Cardiac septum (tissue), 1 donor: ENCODE measurements around the gene TNS3. TPM values are rescaled to one million over a fixed set of nuclear protein-coding genes. Genes with fewer than 3 reads are reported as not detected.

Experiments used
- DNase-seq: peaks from one replicate; pipeline ENCODE4 v3.0.0-alpha.2; 2020; ENCODE audit warnings: low spot score
- intact Hi-C: fragments of 100-400 bp; cut with DNase I; formaldehyde crosslinking; loops from one replicate; pipeline ENCODE4 v1.14.0; 2022
- total RNA-seq: library from RNA; stranded (reverse); fragmentation: NEBNext Ultra II Directional; extraction: Animal tissue kit (Norgen Biotek cat#: 25700); gene quantifications from one replicate; pipeline ENCODE4 v1.2.1, GENCODE V29; 2021
- donor health status: DM: no; HTN: no; CAD: no.

Gene TNS3
- total RNA-seq, 1 donor from 2014 or later, result 29.0 TPM

DNA sequence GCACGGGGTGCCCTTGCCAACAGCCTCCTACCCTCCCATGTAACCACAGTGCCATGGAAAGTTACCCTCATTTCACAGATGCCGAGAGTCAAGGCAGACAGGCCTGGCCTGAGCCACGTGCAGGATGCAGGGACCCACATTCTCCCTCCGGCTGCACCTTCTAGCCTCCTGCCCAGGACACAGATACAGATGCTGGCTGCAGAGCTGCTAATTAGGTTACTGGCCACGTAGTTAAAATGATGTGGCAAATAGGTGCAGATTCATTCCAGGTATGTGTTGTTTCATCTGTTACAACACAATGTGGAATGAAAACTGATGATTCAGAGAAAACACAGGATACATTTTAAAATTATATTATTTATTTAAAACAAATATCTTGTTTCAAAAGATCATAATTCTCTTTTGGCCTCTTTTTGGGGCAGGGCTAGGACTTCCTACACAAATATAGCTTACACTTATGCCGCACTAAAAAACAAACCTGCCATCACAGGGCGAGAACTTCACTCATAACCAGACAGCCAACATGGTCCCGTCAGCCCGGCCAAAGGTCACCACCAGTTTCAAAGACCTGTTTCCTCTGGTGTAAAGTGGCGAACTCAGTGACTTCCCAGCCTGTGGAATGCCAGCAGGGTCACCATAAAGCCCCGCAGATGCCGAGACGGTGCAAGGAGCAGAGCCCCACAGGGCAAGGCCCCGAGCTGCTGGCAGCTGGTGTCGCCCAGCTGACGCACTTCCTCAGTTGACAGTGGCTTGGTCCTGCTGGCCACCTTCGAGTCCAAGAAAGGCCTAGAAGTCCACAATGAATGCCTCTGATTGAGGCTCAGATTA is 83.5 kb downstream of the TNS3 start:
- no peak for DNase-seq
- intact Hi-C loops, result loop anchor here (5.0 kb wide), 1 partner anchor 79 kb away; no protein-coding TSS in a partner anchor

DNA sequence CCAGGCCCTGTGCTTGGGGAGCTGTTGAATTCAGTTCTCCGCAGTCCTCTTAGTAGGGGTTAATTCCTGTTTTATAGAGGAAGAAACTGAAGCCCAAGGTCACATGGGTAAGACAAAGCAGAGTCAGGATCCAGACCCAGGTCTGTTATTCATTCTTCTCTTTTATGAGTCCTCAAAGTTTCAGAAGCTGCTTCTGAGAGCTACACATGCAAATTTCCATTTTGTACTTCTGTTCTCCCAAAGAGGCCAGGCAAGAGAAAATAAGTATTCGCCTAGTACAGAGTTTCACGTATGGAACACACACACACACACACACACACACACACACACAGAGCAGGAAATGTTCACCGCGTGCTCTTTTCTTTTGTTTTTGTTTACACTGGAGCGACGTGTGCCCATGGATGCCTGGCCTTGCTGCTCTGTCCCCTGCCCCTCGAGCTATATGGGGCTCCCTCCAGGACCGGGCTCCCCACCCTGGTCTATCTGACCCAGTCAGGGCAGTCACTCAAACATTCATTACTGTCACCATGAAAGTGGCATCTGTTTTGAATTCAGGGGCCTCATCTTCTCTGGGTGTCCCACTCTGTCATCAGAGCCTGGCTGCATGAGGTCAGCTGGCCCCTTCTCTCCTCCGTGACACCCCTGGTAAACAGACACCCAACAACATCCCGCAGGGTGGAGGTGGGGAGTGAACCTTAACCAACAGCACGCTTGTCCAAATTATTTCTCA is 84.4 kb downstream of the TNS3 start:
- intact Hi-C loops, result loop anchor here (5.0 kb wide), 1 partner anchor 80 kb away; no protein-coding TSS in a partner anchor
- no peak for DNase-seq

- intact Hi-C loops, result loop anchor here (5.0 kb wide), 1 partner anchor 81 kb away; no protein-coding TSS in a partner anchor
- DNase-seq, result no peak
Measured at GRCh38 chr7:47496666-47497065, 85.2 kb downstream of the TNS3 start.

DNA sequence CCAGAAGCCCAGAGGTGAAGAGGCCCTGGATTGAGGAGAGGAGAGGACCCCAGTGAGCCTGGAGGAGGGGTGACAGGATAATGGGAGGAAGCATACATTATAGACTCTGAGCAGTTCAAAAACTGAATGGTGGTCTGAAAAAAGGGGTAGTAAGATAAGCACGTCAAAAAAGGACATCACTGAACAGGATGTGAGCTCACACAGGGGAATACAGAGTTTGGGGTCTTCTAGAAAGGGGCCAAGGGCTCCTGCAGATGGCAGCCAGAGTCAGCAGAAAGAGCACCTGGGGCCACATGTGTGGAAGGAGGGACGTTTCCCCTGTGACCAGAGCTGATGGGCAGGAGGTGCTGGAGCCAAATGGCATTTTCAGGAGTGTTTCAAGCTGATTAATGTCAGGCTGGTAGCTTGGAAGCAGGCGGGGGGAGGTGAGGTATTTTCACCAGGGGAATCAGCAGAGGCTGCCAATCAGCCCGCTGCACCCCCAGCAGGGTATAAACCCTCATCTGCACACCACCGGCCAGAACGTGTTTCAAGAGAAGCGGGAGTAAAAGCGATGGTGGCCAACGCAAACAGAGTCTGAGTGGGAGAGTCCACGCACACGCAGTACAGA is 85.8 kb downstream of the TNS3 start:
- intact Hi-C loops, result loop anchor here (5.0 kb wide), 1 partner anchor 81 kb away; no protein-coding TSS in a partner anchor
- no peak for DNase-seq

GRCh38 chr7:47493976-47494911 is 87.7 kb downstream of the TNS3 start:
- intact Hi-C loops, result no loop called here
- DNase-seq, result no peak

- intact Hi-C loops, result no loop called here
- no peak for DNase-seq
Measured at GRCh38 chr7:47492716-47493325, 89.1 kb downstream of the TNS3 start.

DNA sequence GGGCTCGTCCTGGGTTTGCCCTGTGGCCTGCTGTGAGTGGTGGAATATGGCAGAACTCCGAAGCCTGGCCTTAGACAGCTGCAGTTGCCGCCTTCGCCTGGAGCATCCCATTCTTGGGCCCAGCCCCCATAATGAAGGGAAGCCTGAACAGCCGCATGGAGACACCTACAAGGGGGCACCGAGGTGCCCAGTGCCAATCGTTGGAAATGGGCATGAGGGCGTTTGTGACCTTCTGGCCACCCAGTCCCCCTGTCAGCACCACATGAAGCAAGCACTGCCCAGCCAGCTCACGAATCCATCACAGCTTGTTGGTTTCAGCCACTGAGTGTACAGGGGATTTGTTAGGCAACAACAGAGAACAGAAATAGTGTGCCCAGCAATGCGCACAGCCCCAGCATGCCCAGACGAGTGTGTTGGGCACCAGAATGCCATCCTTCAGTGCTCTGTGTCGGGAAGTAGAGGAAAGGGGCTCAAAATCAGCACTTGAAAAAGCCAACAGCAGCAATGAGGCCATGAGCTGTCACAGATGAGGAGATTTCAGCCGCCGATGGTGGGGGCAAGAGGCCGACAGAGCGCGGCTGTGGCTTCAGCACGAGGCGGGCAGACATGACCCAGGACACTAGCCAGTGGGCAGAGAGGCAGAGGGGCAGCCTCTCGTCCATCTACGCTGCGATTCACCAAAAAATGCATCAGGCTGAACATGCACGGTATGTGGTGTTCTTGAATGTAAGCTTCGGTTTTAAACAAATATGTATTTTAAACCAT is 91.2 kb downstream of the TNS3 start:
- intact Hi-C loops, result no loop called here
- DNase-seq, result no peak

DNA sequence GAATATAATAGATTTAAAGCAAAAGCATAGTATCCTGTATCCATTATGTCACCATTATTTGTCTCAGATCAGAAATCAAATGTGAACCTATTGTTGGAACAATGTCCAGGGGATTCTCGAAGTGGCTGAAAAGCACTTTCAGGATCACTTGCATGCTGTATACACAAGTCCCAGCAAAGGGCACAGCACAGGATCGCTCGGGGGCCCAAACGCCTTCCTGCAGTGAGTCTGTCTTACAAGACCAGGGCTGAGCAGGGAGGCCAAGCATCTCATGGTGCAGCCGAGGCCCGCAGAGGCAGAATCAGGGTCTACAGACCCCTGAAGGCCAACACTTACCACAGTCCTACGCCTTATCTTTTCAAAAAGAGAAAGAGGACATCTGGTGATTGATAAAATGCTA is 92.3 kb downstream of the TNS3 start:
- intact Hi-C loops, result no loop called here
- no peak for DNase-seq

DNA sequence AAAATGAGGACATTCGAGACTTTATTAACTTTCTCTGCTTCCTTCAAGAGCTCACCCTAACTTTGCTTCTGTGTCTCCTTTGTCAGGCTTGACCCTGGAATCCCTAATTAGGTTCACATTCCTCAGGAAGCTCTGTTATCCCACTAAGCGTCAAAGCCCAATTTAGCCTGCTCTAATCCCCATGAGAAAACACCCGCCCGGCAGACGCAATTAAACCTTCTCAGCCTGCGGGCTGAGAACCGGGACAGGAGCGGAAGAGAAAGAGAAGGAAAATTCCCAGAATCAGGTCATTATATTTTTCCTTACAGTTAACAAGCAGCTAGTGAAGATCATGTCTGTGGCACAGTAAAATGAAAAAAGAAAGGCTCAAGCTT is 93.0 kb downstream of the TNS3 start:
- no peak for DNase-seq
- intact Hi-C loops, result no loop called here

DNA sequence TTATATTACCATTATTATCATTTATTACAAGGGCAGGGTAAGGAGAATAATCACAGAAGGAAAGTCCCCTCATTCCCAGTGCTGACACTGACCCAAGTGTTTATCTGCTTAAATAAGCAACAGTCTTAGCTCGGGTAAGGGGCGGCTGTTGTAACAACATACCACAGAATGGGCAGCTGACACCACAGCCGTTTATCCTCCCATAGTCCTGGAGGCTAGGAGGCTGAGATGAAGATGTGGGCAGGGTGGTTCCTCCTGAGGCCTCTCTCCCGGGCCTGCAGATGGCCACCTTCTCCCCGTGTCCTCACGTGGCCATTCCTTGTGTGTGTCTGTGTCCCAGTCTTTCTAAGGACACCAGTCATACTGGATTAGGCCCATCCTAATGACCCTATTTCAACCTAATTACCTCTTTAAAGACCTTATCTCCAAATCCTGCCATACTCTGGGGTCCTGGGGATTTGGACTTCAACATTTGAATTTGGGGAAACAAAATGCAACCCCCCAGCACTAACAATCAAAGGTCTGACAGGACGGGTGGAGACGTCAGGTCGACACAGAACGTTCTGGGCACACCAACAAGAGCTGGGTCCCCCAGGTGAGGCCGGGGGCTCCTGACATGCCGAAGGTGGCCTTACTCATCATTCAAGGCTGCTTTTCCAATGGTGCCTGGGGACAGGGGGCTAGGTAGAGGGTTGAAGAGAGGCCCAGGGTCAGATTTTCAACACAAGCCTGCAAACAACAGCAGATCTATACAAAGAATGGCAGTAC is 93.5 kb downstream of the TNS3 start:
- intact Hi-C loops, result no loop called here
- no peak for DNase-seq

DNA sequence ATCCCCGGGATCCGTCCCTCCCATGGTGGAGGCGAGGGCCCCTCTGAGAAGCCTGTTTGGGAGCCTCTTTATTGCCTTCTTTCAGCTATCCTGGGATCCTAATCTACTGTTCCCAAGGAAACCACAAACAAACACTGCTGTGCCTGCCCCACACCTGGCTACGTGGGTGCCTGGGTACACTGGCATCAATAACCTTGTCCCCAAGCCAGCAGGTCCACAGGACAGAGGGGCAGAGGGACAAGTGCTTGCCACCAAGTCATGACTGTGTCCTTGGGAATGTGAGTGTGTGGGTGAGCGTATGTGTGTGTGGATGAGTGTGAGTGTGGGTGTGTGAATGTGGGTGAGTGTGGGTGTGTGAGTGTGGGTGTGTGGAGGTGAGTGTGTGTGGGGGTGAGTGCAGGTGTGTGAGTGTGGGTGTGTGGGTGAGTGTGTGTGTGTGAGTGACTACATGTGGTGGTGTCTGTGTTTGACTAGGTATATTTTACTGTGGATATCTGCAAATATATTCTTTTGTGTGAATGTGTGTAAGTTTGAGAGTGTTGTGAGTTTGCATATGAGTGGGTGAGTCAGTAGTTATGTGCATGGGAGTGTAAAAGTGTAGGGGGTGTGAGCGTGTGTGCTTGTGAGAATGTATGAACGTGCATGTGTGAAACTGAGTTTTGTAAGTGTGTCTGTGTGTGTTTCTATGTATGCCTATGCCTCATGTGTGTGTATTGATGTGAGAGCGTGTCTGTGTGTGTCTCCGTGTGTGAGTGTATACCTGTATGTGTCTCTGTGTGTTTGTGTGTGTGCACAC is 96.1 kb downstream of the TNS3 start:
- intact Hi-C loops, result no loop called here
- no peak for DNase-seq

GRCh38 chr7:47484923-47485639 is 96.8 kb downstream of the TNS3 start:
- intact Hi-C loops, result no loop called here
- no peak for DNase-seq

GRCh38 chr7:47484457-47484856 is 97.5 kb downstream of the TNS3 start:
- no peak for DNase-seq
- intact Hi-C loops, result no loop called here

DNA sequence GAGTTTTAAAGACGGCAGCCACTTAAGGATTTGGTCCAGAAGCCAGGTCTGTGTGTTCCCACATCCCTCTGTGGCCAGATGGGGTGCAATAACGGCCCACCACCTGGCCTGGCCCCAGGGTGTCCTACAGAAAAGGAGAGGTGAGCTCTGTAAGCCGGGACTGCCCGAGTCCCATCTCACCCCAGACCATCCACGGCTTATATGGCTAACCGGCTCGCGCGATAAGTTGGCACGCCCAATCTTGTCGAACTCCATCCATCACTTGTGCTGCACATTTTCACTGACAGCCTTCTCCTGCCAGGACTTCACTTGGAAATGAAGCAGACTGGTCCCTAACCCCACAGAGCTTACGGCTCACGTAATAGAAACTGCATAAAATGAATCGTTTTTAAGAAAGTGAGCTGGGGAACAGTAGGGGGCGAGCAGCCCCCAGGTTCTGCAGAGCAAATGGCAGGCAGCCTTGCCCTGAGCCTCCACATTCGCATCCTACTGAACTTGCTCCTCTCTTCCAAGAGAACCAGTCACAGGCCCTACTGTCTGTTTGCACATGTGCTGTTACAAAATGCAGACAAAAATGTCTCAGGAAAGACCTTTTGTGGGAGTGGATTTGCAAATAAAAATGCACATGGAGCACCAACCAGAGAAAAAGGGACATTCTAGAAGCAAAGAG is 98.2 kb downstream of the TNS3 start:
- intact Hi-C loops, result no loop called here
- no peak for DNase-seq

- DNase-seq, result no peak
- intact Hi-C loops, result no loop called here
Measured at GRCh38 chr7:47482013-47482875, 99.7 kb downstream of the TNS3 start.
